GM23248 (cell line): Measurements from ENCODE around the gene ZBTB4. TPM values are rescaled to one million over a fixed set of nuclear protein-coding genes. Genes with fewer than 3 reads are reported as not detected.
A peak's percentile ranks its signal among the peaks of the same experiment; 100 is the strongest.

Source experiments
- DNase-seq: peaks from one replicate; pipeline ENCODE4 v3.0.0-alpha.2; 2015
- H2AFZ ChIP-seq: fragments of 200-600 bp; sonication (generic); 2 replicates; pipeline ENCODE4 v1.6.1; 2016; ENCODE audit warnings: antibody characterized with exemption
- H3F3A ChIP-seq: fragments of 200-600 bp; sonication (generic); 2 replicates; pipeline ENCODE4 v1.6.1; 2016; ENCODE audit warnings: mild to moderate bottlenecking, antibody characterized with exemption, mixed run types; ENCODE audit not compliant: insufficient read depth
- H3K27ac ChIP-seq: fragments of 200-600 bp; sonication (generic); 2 replicates; pipeline ENCODE4 v1.5.1; 2016; ENCODE audit warnings: mild to moderate bottlenecking
- H3K27me3 ChIP-seq: fragments of 200-600 bp; sonication (generic); replicated peaks from 2 replicates; pipeline ENCODE4 v1.6.1; 2016; ENCODE audit warnings: mild to moderate bottlenecking; ENCODE audit not compliant: insufficient read depth
- H3K36me3 ChIP-seq: fragments of 200-600 bp; sonication (generic); 2 replicates; pipeline ENCODE4 v1.6.1; 2016; ENCODE audit warnings: low read depth, mild to moderate bottlenecking
- H3K4me1 ChIP-seq: fragments of 200-600 bp; sonication (generic); 2 replicates; pipeline ENCODE4 v1.6.1; 2016; ENCODE audit warnings: mild to moderate bottlenecking; ENCODE audit not compliant: insufficient read depth
- H3K4me2 ChIP-seq: fragments of 200-600 bp; sonication (generic); one replicate; pipeline ENCODE4 v1.6.1; 2016; ENCODE audit warnings: mild to moderate bottlenecking; ENCODE audit not compliant: unreplicated experiment
- H3K4me3 ChIP-seq: fragments of 200-600 bp; sonication (generic); 2 replicates; pipeline ENCODE4 v1.5.1; 2016; ENCODE audit warnings: mild to moderate bottlenecking
- H3K79me2 ChIP-seq: fragments of 200-600 bp; sonication (generic); 2 replicates; pipeline ENCODE4 v1.6.1; 2016; ENCODE audit warnings: mild to moderate bottlenecking; ENCODE audit not compliant: insufficient read depth
- H3K9ac ChIP-seq: fragments of 200-600 bp; sonication (generic); 2 replicates; pipeline ENCODE4 v1.6.1; 2016; ENCODE audit warnings: mild to moderate bottlenecking
- H3K9me2 ChIP-seq: fragments of 200-600 bp; sonication (generic); 2 replicates; pipeline ENCODE4 v1.6.1; 2016; ENCODE audit warnings: mixed run types, mild to moderate bottlenecking, moderate library complexity; ENCODE audit not compliant: insufficient read depth
- H3K9me3 ChIP-seq: fragments of 200-600 bp; sonication (generic); one replicate; pipeline ENCODE4 v1.6.1; 2017; ENCODE audit warnings: low read depth
- H4K20me1 ChIP-seq: fragments of 200-600 bp; sonication (generic); 2 replicates; pipeline ENCODE4 v1.6.0; 2016; ENCODE audit not compliant: insufficient read depth
- EZH2 ChIP-seq: fragments of 200-600 bp; sonication (generic); IDR thresholded peaks from 2 replicates; pipeline ENCODE4 v1.6.1; 2018; ENCODE audit warnings: antibody characterized with exemption, mild to moderate bottlenecking; ENCODE audit not compliant: insufficient read depth, poor library complexity, severe bottlenecking
- EZH2phosphoT487 ChIP-seq: fragments of 200-600 bp; sonication (generic); IDR thresholded peaks from 2 replicates; pipeline ENCODE4 v1.6.1; 2018; ENCODE audit warnings: antibody characterized with exemption, moderate library complexity, mild to moderate bottlenecking, low read depth; ENCODE audit not compliant: insufficient read depth
- WGBS, 2 experiments: methylation state at CpG; one replicate each; pipeline ENCODE4 v1.1.6; 2015 to 2017; ENCODE audit warnings: low lambda C conversion rate in 2 of 2, low coverage in 1 of 2; ENCODE audit errors: missing lambda C conversion rate in 2 of 2; 5-methylcytosine and 5-hydroxymethylcytosine counted together
- in situ Hi-C: fragments of 300-500 bp; cut with MboI; formaldehyde crosslinking; loops from 2 replicates; pipeline ENCODE4 v1.15.0; 2020
- polyA plus RNA-seq: library from polyadenylated mRNA; unstranded; fragments of >200 nt; fragmentation: Nextera tagmentation; extraction: Ambion mirVana; gene quantifications from 2 replicates; pipeline ENCODE4 v1.2.1, GENCODE V29; 2016
- total RNA-seq: library from RNA; depleted of rRNA; stranded (reverse); fragments of >200 nt; shearing (Covaris generic); gene quantifications from 2 replicates; pipeline ENCODE4 v1.2.3, GENCODE V29; 2014

ZBTB4 gene
- total and polyA plus RNA-seq, 2 experiments from 2014 or later: 17.7 to 32.9 TPM

- DNase-seq: no peak
- peaks cover 7% of the 10 kb centered on the region; the same call in 1 of the 2 replicates for H3K36me3 ChIP-seq
- no peak overlapping the region for H3K4me3 ChIP-seq
- no peak overlapping the region for H3K9ac ChIP-seq
- H3K27me3 ChIP-seq: no peaks in the 10 kb centered on the region
- TF ChIP-seq EZH2 (no peak), EZH2phosphoT487 (no peak)
- H3K79me2 ChIP-seq: peaks cover 40% of the 10 kb centered on the region
- H3K9me2 ChIP-seq: no peaks in the 10 kb centered on the region
- H3K4me1 ChIP-seq: 0 out of 2 replicates have a peak, but pooled peaks cover 2% of the 10 kb centered on the region
- H3K9me3 ChIP-seq: no peaks in the 10 kb centered on the region
- in situ Hi-C loops: no loop called here
- peaks cover 26% of the 10 kb centered on the region for H3F3A ChIP-seq
- WGBS, 2 experiments: 93% methylated on average over 34 to 44 of the region's 44 CpGs
- no peak overlapping the region for H2AFZ ChIP-seq
- H4K20me1 ChIP-seq: no peaks in the 10 kb centered on the region
- H3K4me2 ChIP-seq: no peak overlapping the region
- H3K27ac ChIP-seq: no peak overlapping the region
Observed at GRCh38 chr17:7462474-7463371, 16.7 kb downstream of the ZBTB4 start.

- DNase-seq: no peak
- Histone ChIP-seq H3K9me2 (no peaks in the 10 kb centered on the region), H3K4me3 (no peak overlapping the region), H3K9ac (no peak overlapping the region), H3K4me1 (no peaks in the 10 kb centered on the region), H3K27ac (no peak overlapping the region), H3K9me3 (no peaks in the 10 kb centered on the region), H3F3A (peaks cover 39% of the 10 kb centered on the region), H3K79me2 (peaks cover 24% of the 10 kb centered on the region), H3K27me3 (no peaks in the 10 kb centered on the region), H2AFZ (no peak overlapping the region), H4K20me1 (no peaks in the 10 kb centered on the region), H3K4me2 (no peak overlapping the region), H3K36me3 (peaks cover 7% of the 10 kb centered on the region; the same call in 1 of the 2 replicates)
- 93 to 97% methylated on average over 7 of the region's 7 CpGs for WGBS, 2 experiments
- in situ Hi-C loops: no loop called here
- TF ChIP-seq EZH2: no peak
- TF ChIP-seq EZH2phosphoT487: no peak
Observed at GRCh38 chr17:7460850-7461660, 18.4 kb downstream of the ZBTB4 start.

- no peaks in the 10 kb centered on the region for H3K27me3 ChIP-seq
- H3K79me2 ChIP-seq: peaks cover 14% of the 10 kb centered on the region; the same call in 1 of the 2 replicates
- H3K27ac ChIP-seq: no peak overlapping the region
- H2AFZ ChIP-seq: no peak overlapping the region
- H3K9me2 ChIP-seq: no peaks in the 10 kb centered on the region
- no peaks in the 10 kb centered on the region for H3K9me3 ChIP-seq
- no peaks in the 10 kb centered on the region for H3K4me1 ChIP-seq
- in situ Hi-C loops: no loop called here
- peaks cover 39% of the 10 kb centered on the region for H3F3A ChIP-seq
- peaks cover 7% of the 10 kb centered on the region; the same call in 1 of the 2 replicates for H3K36me3 ChIP-seq
- no peak overlapping the region for H3K4me2 ChIP-seq
- no peak for TF ChIP-seq EZH2
- TF ChIP-seq EZH2phosphoT487: no peak
- peak; percentile 38 for DNase-seq
- H4K20me1 ChIP-seq: no peaks in the 10 kb centered on the region
- no peak overlapping the region for H3K4me3 ChIP-seq
- WGBS, 2 experiments: 68% methylated on average over 3 of the region's 3 CpGs
- no peak overlapping the region for H3K9ac ChIP-seq
Observed at GRCh38 chr17:7459961-7460545, 19.4 kb downstream of the ZBTB4 start.

GRCh38 chr17:7448461-7448860 lies 31.0 kb downstream of the ZBTB4 start:
- Histone ChIP-seq H3F3A (peaks cover 20% of the 10 kb centered on the region), H2AFZ (no peak overlapping the region), H3K36me3 (no peaks in the 10 kb centered on the region), H3K9me2 (no peaks in the 10 kb centered on the region), H3K79me2 (no peaks in the 10 kb centered on the region), H3K4me3 (no peak overlapping the region), H3K4me1 (0 out of 2 replicates have a peak, but pooled peaks cover 12% of the 10 kb centered on the region), H3K27me3 (peaks cover 17% of the 10 kb centered on the region), H3K9ac (no peak overlapping the region), H3K9me3 (no peaks in the 10 kb centered on the region), H3K4me2 (no peak overlapping the region), H3K27ac (no peak overlapping the region), H4K20me1 (no peaks in the 10 kb centered on the region)
- in situ Hi-C loops: no loop called here
- TF ChIP-seq EZH2phosphoT487 (no peak), EZH2 (no peak)
- WGBS, 2 experiments: 84 to 88% methylated on average over 7 of the region's 7 CpGs
- DNase-seq: no peak
